ENCODE measurements around the gene DOCK1.

DNA sequence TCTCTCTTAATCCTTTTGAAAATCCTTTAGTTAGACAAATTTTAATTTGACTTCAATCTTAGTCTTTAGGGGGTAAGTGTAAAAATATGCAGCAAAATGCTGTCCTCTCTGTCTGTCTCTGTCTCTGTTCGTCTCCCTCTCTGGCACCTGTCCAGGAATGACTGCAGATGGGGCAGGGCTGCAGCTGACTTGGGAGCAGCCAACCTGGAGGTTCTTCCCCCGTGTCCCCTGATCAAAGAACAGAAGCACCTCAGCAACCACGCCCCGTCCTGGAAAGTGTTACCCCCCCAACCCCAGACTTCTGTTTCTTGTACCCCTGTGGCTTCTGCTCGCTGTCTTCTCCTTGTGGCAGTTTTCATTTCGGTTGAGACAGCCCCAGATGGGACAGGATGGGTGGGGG is 502.3 kb downstream of the DOCK1 start:
- TF ChIP-seq, protein P1, sequence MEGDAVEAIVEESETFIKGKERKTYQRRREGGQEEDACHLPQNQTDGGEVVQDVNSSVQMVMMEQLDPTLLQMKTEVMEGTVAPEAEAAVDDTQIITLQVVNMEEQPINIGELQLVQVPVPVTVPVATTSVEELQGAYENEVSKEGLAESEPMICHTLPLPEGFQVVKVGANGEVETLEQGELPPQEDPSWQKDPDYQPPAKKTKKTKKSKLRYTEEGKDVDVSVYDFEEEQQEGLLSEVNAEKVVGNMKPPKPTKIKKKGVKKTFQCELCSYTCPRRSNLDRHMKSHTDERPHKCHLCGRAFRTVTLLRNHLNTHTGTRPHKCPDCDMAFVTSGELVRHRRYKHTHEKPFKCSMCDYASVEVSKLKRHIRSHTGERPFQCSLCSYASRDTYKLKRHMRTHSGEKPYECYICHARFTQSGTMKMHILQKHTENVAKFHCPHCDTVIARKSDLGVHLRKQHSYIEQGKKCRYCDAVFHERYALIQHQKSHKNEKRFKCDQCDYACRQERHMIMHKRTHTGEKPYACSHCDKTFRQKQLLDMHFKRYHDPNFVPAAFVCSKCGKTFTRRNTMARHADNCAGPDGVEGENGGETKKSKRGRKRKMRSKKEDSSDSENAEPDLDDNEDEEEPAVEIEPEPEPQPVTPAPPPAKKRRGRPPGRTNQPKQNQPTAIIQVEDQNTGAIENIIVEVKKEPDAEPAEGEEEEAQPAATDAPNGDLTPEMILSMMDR (IDR thresholded peaks at IDR 0.05; ENCODE audit: low read depth, low read length), result no peak
- TF ChIP-seq POLR2A (IDR thresholded peaks at IDR 0.05; ENCODE audit: extremely low read depth, insufficient read length), result no peak
- TF ChIP-seq, protein P2, sequence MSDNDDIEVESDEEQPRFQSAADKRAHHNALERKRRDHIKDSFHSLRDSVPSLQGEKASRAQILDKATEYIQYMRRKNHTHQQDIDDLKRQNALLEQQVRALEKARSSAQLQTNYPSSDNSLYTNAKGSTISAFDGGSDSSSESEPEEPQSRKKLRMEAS (IDR thresholded peaks at IDR 0.05; ENCODE audit: low read depth, low read length), result no peak

Measured in NB4 (cell line).